H9 (cell line): Measurements from ENCODE around the gene XPC. TPM values are rescaled to one million over a fixed set of nuclear protein-coding genes. Genes with fewer than 3 reads are reported as not detected.

ENCODE experiments used
- DNase-seq: peaks from one replicate; pipeline ENCODE4 v3.0.0-alpha.2; 2017
- H2AFZ ChIP-seq: one replicate; pipeline ENCODE4 v1.6.1; 2013; ENCODE audit warnings: mild to moderate bottlenecking, low read length, control low read depth, moderate library complexity
- H2AK5ac ChIP-seq: 2 replicates; pipeline ENCODE4 v1.6.1; 2013; ENCODE audit warnings: low read length, control low read depth, mixed read lengths; ENCODE audit not compliant: insufficient read length
- H2BK120ac ChIP-seq: one replicate; pipeline ENCODE4 v1.6.1; 2013; ENCODE audit warnings: low read depth, mild to moderate bottlenecking, low read length, control low read depth, inconsistent platforms; ENCODE audit not compliant: poor library complexity, severe bottlenecking
- H2BK12ac ChIP-seq: 2 replicates; pipeline ENCODE4 v1.6.1; 2013; ENCODE audit warnings: low read length, control low read depth, mixed read lengths, low read depth; ENCODE audit not compliant: insufficient read length
- H2BK15ac ChIP-seq: 2 replicates; pipeline ENCODE4 v1.6.1; 2013; ENCODE audit warnings: low read depth, low read length, control low read depth
- H2BK20ac ChIP-seq: one replicate; pipeline ENCODE4 v1.6.1; 2013; ENCODE audit warnings: low read depth, mild to moderate bottlenecking, low read length, control low read depth, inconsistent platforms; ENCODE audit not compliant: poor library complexity, severe bottlenecking
- H2BK5ac ChIP-seq: 2 replicates; pipeline ENCODE4 v1.6.1; 2013; ENCODE audit warnings: low read length, control low read depth, mixed read lengths; ENCODE audit not compliant: insufficient read length
- H3K14ac ChIP-seq: 2 replicates; pipeline ENCODE4 v1.6.1; 2013; ENCODE audit warnings: low read length, control low read depth; ENCODE audit not compliant: insufficient read depth
- H3K18ac ChIP-seq: 2 replicates; pipeline ENCODE4 v1.6.1; 2013; ENCODE audit warnings: low read depth, mild to moderate bottlenecking, mixed read lengths, low read length, control low read depth; ENCODE audit not compliant: insufficient read length
- H3K23ac ChIP-seq: 2 replicates; pipeline ENCODE4 v1.6.1; 2013; ENCODE audit warnings: low read length, control low read depth, mixed read lengths, low read depth; ENCODE audit not compliant: insufficient read length
- H3K23me2 ChIP-seq: 2 replicates; pipeline ENCODE4 v1.6.1; 2013; ENCODE audit warnings: low read depth, mild to moderate bottlenecking, mixed read lengths, low read length, control low read depth; ENCODE audit not compliant: insufficient read length, poor library complexity, severe bottlenecking
- H3K27ac ChIP-seq: 2 replicates; pipeline ENCODE4 v1.5.1; 2013; ENCODE audit warnings: low read length, control low read depth, mixed read lengths, low read depth; ENCODE audit not compliant: insufficient read length
- H3K27me3 ChIP-seq: 2 replicates; pipeline ENCODE4 v1.6.1; 2013; ENCODE audit warnings: low read length, control low read depth, inconsistent platforms; ENCODE audit not compliant: insufficient read depth
- H3K4ac ChIP-seq: 2 replicates; pipeline ENCODE4 v1.6.1; 2013; ENCODE audit warnings: low read depth, mild to moderate bottlenecking, control low read depth, inconsistent platforms, low read length, moderate library complexity
- H3K4me1 ChIP-seq: 2 replicates; pipeline ENCODE4 v1.6.1; 2013; ENCODE audit warnings: low read length, control low read depth, inconsistent platforms; ENCODE audit not compliant: insufficient read depth
- H3K4me2 ChIP-seq: 2 replicates; pipeline ENCODE4 v1.6.1; 2013; ENCODE audit warnings: low read length, control low read depth, mixed read lengths; ENCODE audit not compliant: insufficient read length, insufficient read depth
- H3K56ac ChIP-seq: 2 replicates; pipeline ENCODE4 v1.6.1; 2013; ENCODE audit warnings: low read depth, mild to moderate bottlenecking, mixed read lengths, low read length, control low read depth; ENCODE audit not compliant: insufficient read length
- H3K79me1 ChIP-seq: 2 replicates; pipeline ENCODE4 v1.6.1; 2013; ENCODE audit warnings: low read depth, mild to moderate bottlenecking, moderate library complexity, low read length, control low read depth, inconsistent platforms; ENCODE audit not compliant: insufficient read depth, poor library complexity, severe bottlenecking
- H3K79me2 ChIP-seq: 2 replicates; pipeline ENCODE4 v1.6.1; 2013; ENCODE audit warnings: low read length, control low read depth, inconsistent platforms; ENCODE audit not compliant: insufficient read depth
- H3K9ac ChIP-seq: 2 replicates; pipeline ENCODE4 v1.6.1; 2013; ENCODE audit warnings: low read length, control low read depth, mixed read lengths; ENCODE audit not compliant: insufficient read length; ENCODE audit errors: extremely low read depth
- H3K9me3 ChIP-seq: one replicate; pipeline ENCODE4 v1.6.1; 2013; ENCODE audit warnings: low read depth, low read length, inconsistent platforms; ENCODE audit not compliant: control insufficient read depth
- H3T11ph ChIP-seq: one replicate; pipeline ENCODE4 v1.6.1; 2013; ENCODE audit warnings: mild to moderate bottlenecking, low read length, control low read depth, inconsistent platforms
- H4K20me1 ChIP-seq: one replicate; pipeline ENCODE4 v1.6.1; 2013; ENCODE audit not compliant: control insufficient read depth, insufficient read length, insufficient read depth
- H4K5ac ChIP-seq: 2 replicates; pipeline ENCODE4 v1.6.1; 2013; ENCODE audit warnings: low read depth, mild to moderate bottlenecking, mixed read lengths, low read length, control low read depth; ENCODE audit not compliant: insufficient read length
- H4K8ac ChIP-seq: replicated peaks from 2 replicates; pipeline ENCODE4 v1.6.1; 2013; ENCODE audit warnings: low read length, control low read depth, mixed read lengths, low read depth; ENCODE audit not compliant: insufficient read length
- H4K91ac ChIP-seq: 2 replicates; pipeline ENCODE4 v1.6.1; 2013; ENCODE audit warnings: low read depth, mild to moderate bottlenecking, moderate library complexity, mixed read lengths, low read length, control low read depth; ENCODE audit not compliant: insufficient read length
- H3K27ac Mint-ChIP-seq, 3 experiments: 2 replicates in 2 of 3; 3 replicates in 1 of 3; pipeline ENCODE4 v1.8.0; 2020 to 2021; ENCODE audit warnings: mixed read lengths in 3 of 3, mild to moderate bottlenecking in 1 of 3, moderate library complexity in 1 of 3
- H3K27me3 Mint-ChIP-seq: 2 replicates; pipeline ENCODE4 v1.8.0; 2021; ENCODE audit warnings: low read depth, mild to moderate bottlenecking, moderate library complexity, mixed read lengths
- H3K36me3 Mint-ChIP-seq, 3 experiments: 2 replicates in 2 of 3; 3 replicates in 1 of 3; pipeline ENCODE4 v1.8.0; 2020 to 2021; ENCODE audit warnings: low read depth in 3 of 3, mixed read lengths in 3 of 3; ENCODE audit not compliant: insufficient read depth in 1 of 3
- H3K4me1 Mint-ChIP-seq, 2 experiments: 2 replicates each; pipeline ENCODE4 v1.8.0; 2020; ENCODE audit warnings: mixed read lengths in 2 of 2
- H3K4me3 Mint-ChIP-seq, 2 experiments: 2 replicates in 1 of 2; 3 replicates in 1 of 2; pipeline ENCODE4 v1.8.0; 2020 to 2021; ENCODE audit warnings: mild to moderate bottlenecking in 2 of 2, mixed read lengths in 2 of 2, moderate library complexity in 1 of 2
- H3K9me3 Mint-ChIP-seq, 2 experiments: 2 replicates in 1 of 2; 3 replicates in 1 of 2; pipeline ENCODE4 v1.8.0; 2020; ENCODE audit warnings: mild to moderate bottlenecking in 2 of 2, mixed read lengths in 2 of 2, moderate library complexity in 1 of 2
- CTCF ChIP-seq: fragments of 200-600 bp; sonication (generic); conservative IDR thresholded peaks from 3 replicates; pipeline ENCODE4 v1.8.0; 2021; ENCODE audit warnings: antibody characterized with exemption, mild to moderate bottlenecking
- WGBS: extraction: QIAGEN DNeasy Blood & Tissue Kit; methylation state at CpG from one replicate; pipeline ENCODE4 v1.1.7; 2013; ENCODE audit warnings: missing lambda C conversion rate, low lambda C conversion rate, mixed read lengths; ENCODE audit not compliant: insufficient read length; ENCODE audit errors: extremely low coverage; 5-methylcytosine and 5-hydroxymethylcytosine counted together
- total RNA-seq: library from RNA; stranded (reverse); gene quantifications from 2 replicates; pipeline ENCODE4 v1.2.1, GENCODE V29; 2021

Gene XPC
- total RNA-seq, 1 experiment from 2014 or later: 30.3 TPM

- no peaks in the 10 kb centered on the region for H3K4me1 ChIP-seq
- Mint-ChIP-seq H3K27ac (no peak overlapping the region), H3K36me3 (peaks cover 24 to 76% (median 72%) of the 10 kb centered on the region in 3 experiments; a peak in 6 of 7 replicates), H3K27me3 (no peaks in the 10 kb centered on the region), H3K9me3 (no peaks in the 10 kb centered on the region), H3K4me1 (peaks cover 0 to 5% of the 10 kb centered on the region in 2 experiments; a peak in 1 of 4 replicates), H3K4me3 (no peak overlapping the region)
- no peak overlapping the region for H2BK20ac ChIP-seq
- no peak overlapping the region for H3K9ac ChIP-seq
- no peak overlapping the region for H3K4ac ChIP-seq
- no peaks in the 10 kb centered on the region for H4K20me1 ChIP-seq
- no peaks in the 10 kb centered on the region for H3K79me1 ChIP-seq
- no peak overlapping the region for H4K91ac ChIP-seq
- no peaks in the 10 kb centered on the region for H3K23me2 ChIP-seq
- H3K56ac ChIP-seq: no peak overlapping the region
- no peak overlapping the region for H4K8ac ChIP-seq
- H2BK15ac ChIP-seq: no peak overlapping the region
- no CpG with 5 or more reads among the region's 7 CpGs for WGBS
- no peak overlapping the region for H4K5ac ChIP-seq
- H3K79me2 ChIP-seq: no peaks in the 10 kb centered on the region
- H2BK120ac ChIP-seq: no peak overlapping the region
- no peak overlapping the region for H3K4me2 ChIP-seq
- H3T11ph ChIP-seq: no peak overlapping the region
- H3K9me3 ChIP-seq: no peaks in the 10 kb centered on the region
- no peak overlapping the region for H3K14ac ChIP-seq
- no peak overlapping the region for H3K18ac ChIP-seq
- peak; percentile 19 for DNase-seq
- no peak overlapping the region for H3K27ac ChIP-seq
- no peaks in the 10 kb centered on the region for H3K27me3 ChIP-seq
- no peak overlapping the region for H2AK5ac ChIP-seq
- no peak for TF ChIP-seq CTCF
- H2BK12ac ChIP-seq: no peak overlapping the region
- H2AFZ ChIP-seq: no peak overlapping the region
- no peak overlapping the region for H2BK5ac ChIP-seq
- H3K23ac ChIP-seq: no peak overlapping the region
Observed at GRCh38 chr3:14154895-14155440, 23.4 kb downstream of the XPC start.
